Measurements from ENCODE around the gene MORC2. TPM values are rescaled to one million over a fixed set of nuclear protein-coding genes. Genes with fewer than 3 reads are reported as not detected.
A peak's percentile ranks its signal among the peaks of the same experiment; 100 is the strongest.

MORC2 gene
- total and polyA plus RNA-seq, 9 of the 15 experiments (the other 6 are each of a cell fraction or from before 2014, with no cell fraction given) = 3.3 to 34.7 (median 16.7) TPM

DNA sequence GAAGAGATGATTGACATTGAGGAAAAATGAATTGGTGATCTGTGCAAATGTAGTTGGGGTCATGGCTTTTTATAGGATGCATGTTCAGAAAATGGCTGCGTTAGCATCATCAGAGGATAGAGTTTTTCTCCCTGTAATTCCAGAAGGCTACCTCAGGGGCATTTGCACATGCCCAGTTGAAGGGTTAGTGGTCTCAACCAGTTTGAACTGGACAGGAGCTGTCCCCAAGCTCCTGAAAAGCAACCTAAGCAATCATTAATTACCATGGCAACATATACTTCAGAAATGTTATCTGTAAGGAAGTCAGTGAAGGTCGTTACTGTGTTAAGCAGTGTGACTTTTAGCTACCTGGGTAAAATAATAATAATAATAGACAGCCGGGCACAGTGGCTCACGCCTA lies 29.8 kb upstream of the MORC2 start (continued):
- TF ChIP-seq PTRF (tag; IDR thresholded peaks at IDR 0.05) = no peak
- no peak for TF ChIP-seq DPF2 (IDR thresholded peaks at IDR 0.05)
- peak; percentile 21 for TF ChIP-seq RBM25 (IDR thresholded peaks at IDR 0.05; ENCODE audit: low read depth, low read length, severe bottlenecking)
- TF ChIP-seq ZNF121 (CRISPR knock-in tag; conservative IDR thresholded peaks at IDR 0.05) = no peak
- TF ChIP-seq CHCHD3 (CRISPR knock-in tag; IDR thresholded peaks at IDR 0.05) = no peak
- TF ChIP-seq, protein P1, sequence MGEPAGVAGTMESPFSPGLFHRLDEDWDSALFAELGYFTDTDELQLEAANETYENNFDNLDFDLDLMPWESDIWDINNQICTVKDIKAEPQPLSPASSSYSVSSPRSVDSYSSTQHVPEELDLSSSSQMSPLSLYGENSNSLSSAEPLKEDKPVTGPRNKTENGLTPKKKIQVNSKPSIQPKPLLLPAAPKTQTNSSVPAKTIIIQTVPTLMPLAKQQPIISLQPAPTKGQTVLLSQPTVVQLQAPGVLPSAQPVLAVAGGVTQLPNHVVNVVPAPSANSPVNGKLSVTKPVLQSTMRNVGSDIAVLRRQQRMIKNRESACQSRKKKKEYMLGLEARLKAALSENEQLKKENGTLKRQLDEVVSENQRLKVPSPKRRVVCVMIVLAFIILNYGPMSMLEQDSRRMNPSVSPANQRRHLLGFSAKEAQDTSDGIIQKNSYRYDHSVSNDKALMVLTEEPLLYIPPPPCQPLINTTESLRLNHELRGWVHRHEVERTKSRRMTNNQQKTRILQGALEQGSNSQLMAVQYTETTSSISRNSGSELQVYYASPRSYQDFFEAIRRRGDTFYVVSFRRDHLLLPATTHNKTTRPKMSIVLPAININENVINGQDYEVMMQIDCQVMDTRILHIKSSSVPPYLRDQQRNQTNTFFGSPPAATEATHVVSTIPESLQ (CRISPR knock-in tag; IDR thresholded peaks at IDR 0.05) = no peak
- no peak for TF ChIP-seq ZNF24 (IDR thresholded peaks at IDR 0.05)
- peak; percentile 45; the same call in 1 of the 2 replicates for TF ChIP-seq ESRRA (IDR thresholded peaks at IDR 0.05; ENCODE audit: borderline replicate concordance, low read depth)
- no peak for TF ChIP-seq ILK (tag; IDR thresholded peaks at IDR 0.05; ENCODE audit: borderline replicate concordance, low read depth)
- TF ChIP-seq ZSCAN29 (IDR thresholded peaks at IDR 0.05) = no peak
- no peak for TF ChIP-seq ZNF134 (CRISPR knock-in tag; conservative IDR thresholded peaks at IDR 0.05)
- TF ChIP-seq L3MBTL2 (IDR thresholded peaks at IDR 0.05) = 0 out of 2 replicates have a peak, but pooled peaks have one; percentile 25
- TF ChIP-seq ADNP (tag; IDR thresholded peaks at IDR 0.05) = no peak
- TF ChIP-seq ZNF76 (CRISPR knock-in tag; IDR thresholded peaks at IDR 0.05; ENCODE audit: borderline replicate concordance) = no peak
- TF ChIP-seq ZNF699 (CRISPR knock-in tag; IDR thresholded peaks at IDR 0.05; ENCODE audit: insufficient replicate concordance) = no peak
- no peak for TF ChIP-seq ARHGAP35 (IDR thresholded peaks at IDR 0.05; ENCODE audit: partially characterized antibody)
- TF ChIP-seq, protein P2, sequence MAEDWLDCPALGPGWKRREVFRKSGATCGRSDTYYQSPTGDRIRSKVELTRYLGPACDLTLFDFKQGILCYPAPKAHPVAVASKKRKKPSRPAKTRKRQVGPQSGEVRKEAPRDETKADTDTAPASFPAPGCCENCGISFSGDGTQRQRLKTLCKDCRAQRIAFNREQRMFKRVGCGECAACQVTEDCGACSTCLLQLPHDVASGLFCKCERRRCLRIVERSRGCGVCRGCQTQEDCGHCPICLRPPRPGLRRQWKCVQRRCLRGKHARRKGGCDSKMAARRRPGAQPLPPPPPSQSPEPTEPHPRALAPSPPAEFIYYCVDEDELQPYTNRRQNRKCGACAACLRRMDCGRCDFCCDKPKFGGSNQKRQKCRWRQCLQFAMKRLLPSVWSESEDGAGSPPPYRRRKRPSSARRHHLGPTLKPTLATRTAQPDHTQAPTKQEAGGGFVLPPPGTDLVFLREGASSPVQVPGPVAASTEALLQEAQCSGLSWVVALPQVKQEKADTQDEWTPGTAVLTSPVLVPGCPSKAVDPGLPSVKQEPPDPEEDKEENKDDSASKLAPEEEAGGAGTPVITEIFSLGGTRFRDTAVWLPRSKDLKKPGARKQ (CRISPR knock-in tag; IDR thresholded peaks at IDR 0.05) = no peak
- no peak for TF ChIP-seq ZBTB1 (CRISPR knock-in tag; IDR thresholded peaks at IDR 0.05; ENCODE audit: borderline replicate concordance, low read depth)
- TF ChIP-seq ZNF12 (CRISPR knock-in tag; IDR thresholded peaks at IDR 0.05) = no peak
- TF ChIP-seq, protein P3, sequence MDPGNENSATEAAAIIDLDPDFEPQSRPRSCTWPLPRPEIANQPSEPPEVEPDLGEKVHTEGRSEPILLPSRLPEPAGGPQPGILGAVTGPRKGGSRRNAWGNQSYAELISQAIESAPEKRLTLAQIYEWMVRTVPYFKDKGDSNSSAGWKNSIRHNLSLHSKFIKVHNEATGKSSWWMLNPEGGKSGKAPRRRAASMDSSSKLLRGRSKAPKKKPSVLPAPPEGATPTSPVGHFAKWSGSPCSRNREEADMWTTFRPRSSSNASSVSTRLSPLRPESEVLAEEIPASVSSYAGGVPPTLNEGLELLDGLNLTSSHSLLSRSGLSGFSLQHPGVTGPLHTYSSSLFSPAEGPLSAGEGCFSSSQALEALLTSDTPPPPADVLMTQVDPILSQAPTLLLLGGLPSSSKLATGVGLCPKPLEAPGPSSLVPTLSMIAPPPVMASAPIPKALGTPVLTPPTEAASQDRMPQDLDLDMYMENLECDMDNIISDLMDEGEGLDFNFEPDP (CRISPR knock-in tag; IDR thresholded peaks at IDR 0.05) = no peak
- no peak for TF ChIP-seq ZNF197 (CRISPR knock-in tag; IDR thresholded peaks at IDR 0.05; ENCODE audit: low read depth)
- TF ChIP-seq DIDO1 (tag; IDR thresholded peaks at IDR 0.05; ENCODE audit: low read depth) = no peak
- no peak for TF ChIP-seq DNMT1 (IDR thresholded peaks at IDR 0.05)
- no peak for TF ChIP-seq CBFA2T2 (conservative IDR thresholded peaks at IDR 0.05)
- TF ChIP-seq, protein P4, sequence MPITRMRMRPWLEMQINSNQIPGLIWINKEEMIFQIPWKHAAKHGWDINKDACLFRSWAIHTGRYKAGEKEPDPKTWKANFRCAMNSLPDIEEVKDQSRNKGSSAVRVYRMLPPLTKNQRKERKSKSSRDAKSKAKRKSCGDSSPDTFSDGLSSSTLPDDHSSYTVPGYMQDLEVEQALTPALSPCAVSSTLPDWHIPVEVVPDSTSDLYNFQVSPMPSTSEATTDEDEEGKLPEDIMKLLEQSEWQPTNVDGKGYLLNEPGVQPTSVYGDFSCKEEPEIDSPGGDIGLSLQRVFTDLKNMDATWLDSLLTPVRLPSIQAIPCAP (CRISPR knock-in tag; IDR thresholded peaks at IDR 0.05; ENCODE audit: borderline replicate concordance) = no peak
- no peak for TF ChIP-seq ZNF584 (CRISPR knock-in tag; IDR thresholded peaks at IDR 0.05; ENCODE audit: low read depth)
- no peak for TF ChIP-seq POLR2A (conservative IDR thresholded peaks at IDR 0.05)
- TF ChIP-seq FOS (IDR thresholded peaks at IDR 0.05; ENCODE audit: extremely low read depth, insufficient read length) = no peak

Measured in K562 (cell line).